Sigmoid colon (tissue), 7 donors: ENCODE results near the gene NPAS4. TPM values are rescaled to one million over a fixed set of nuclear protein-coding genes. Genes with fewer than 3 reads are reported as not detected.
A peak's percentile ranks its signal among the peaks of the same experiment; 100 is the strongest.
"Not testable (repeated sequence)": the region's sequence is repeated elsewhere in the genome, so short reads cannot be mapped to it uniquely, and the experiment has no call there.

Experiments
- DNase-seq: peaks from one replicate; pipeline ENCODE4 v3.0.0-alpha.2; 2019
- H3K27ac ChIP-seq, 4 donors: fragments of 200-600 bp; sonication (generic); one replicate each; pipeline ENCODE4 v1.5.1; 2016 to 2019; ENCODE audit warnings: mild to moderate bottlenecking in 1 of 4
- H3K27me3 ChIP-seq, 3 donors: fragments of 200-600 bp; sonication (generic); one replicate each; pipeline ENCODE4 v1.5.1; 2019; ENCODE audit warnings: mild to moderate bottlenecking in 1 of 3
- H3K36me3 ChIP-seq, 4 donors: fragments of 200-600 bp; sonication (generic); one replicate each; pipeline ENCODE4 v1.5.1; 2016 to 2019
- H3K4me1 ChIP-seq, 4 donors: fragments of 200-600 bp; sonication (generic); one replicate each; pipeline ENCODE4 v1.5.1; 2017 to 2019
- H3K4me3 ChIP-seq, 4 donors: fragments of 200-600 bp; sonication (generic); one replicate each; pipeline ENCODE4 v1.5.1; 2017 to 2019; ENCODE audit warnings: mild to moderate bottlenecking in 2 of 4, moderate library complexity in 1 of 4
- H3K9me3 ChIP-seq, 4 donors: fragments of 200-600 bp in 3 of 4; sonication (generic) in 3 of 4; one replicate each; pipeline versions ENCODE4 v1.5.1 to v1.6.1; 2013 to 2019
- EP300 ChIP-seq, 4 donors: sonication (generic); formaldehyde crosslinking; IDR thresholded peaks; one replicate each; pipeline ENCODE4 v1.6.1; 2017; ENCODE audit warnings: antibody characterized with exemption in 4 of 4
- POLR2A ChIP-seq, 2 donors: fragments of 450-650 bp; IDR thresholded peaks; one replicate each; pipeline ENCODE4 v1.6.1; 2016; ENCODE audit warnings: antibody characterized with exemption in 2 of 2, mild to moderate bottlenecking in 2 of 2, moderate library complexity in 2 of 2
- POLR2AphosphoS5 ChIP-seq, 4 donors: sonication (generic); formaldehyde crosslinking; IDR thresholded peaks; one replicate each; pipeline ENCODE4 v1.6.1; 2017; ENCODE audit warnings: antibody characterized with exemption in 4 of 4
- WGBS, 2 donors: extraction: QIAGEN DNeasy Blood & Tissue Kit; methylation state at CpG; one replicate each; pipeline ENCODE4 v1.1.7; 2013; 5-methylcytosine and 5-hydroxymethylcytosine counted together
- intact Hi-C: fragments of 100-400 bp; cut with DNase I; formaldehyde crosslinking; loops from one replicate; pipeline ENCODE4 v1.15.1; 2023
- polyA plus RNA-seq, 3 donors: library from polyadenylated mRNA; stranded (reverse); fragments of 200-250 nt; gene quantifications; one replicate each; pipeline ENCODE4 v1.2.3, GENCODE V29; 2013
- total RNA-seq, 4 donors: library from RNA; depleted of rRNA; stranded (reverse); fragments of >200 nt; gene quantifications; one replicate each; pipeline ENCODE4 v1.1.0, GENCODE V29; 2016
- TF ChIP-seq, protein P1 (sequence below), 4 experiments: fragments of 450-650 bp in 3 of 4; fragments of 200-600 bp in 1 of 4; IDR thresholded peaks; one replicate each; pipeline ENCODE4 v1.5.1; 2016 to 2019; ENCODE audit warnings: antibody characterized with exemption in 4 of 4, mild to moderate bottlenecking in 3 of 4, moderate library complexity in 2 of 4
- donor health status: healthy with polysubstance abuse.
- donor health status: Bipolar disorder and iron deficiency.
- donor health status: healthy.

NPAS4 gene
- total and polyA plus RNA-seq, 7 donors = 0.19 to 2.5 (median 0.71) TPM; not detected in 2

DNA sequence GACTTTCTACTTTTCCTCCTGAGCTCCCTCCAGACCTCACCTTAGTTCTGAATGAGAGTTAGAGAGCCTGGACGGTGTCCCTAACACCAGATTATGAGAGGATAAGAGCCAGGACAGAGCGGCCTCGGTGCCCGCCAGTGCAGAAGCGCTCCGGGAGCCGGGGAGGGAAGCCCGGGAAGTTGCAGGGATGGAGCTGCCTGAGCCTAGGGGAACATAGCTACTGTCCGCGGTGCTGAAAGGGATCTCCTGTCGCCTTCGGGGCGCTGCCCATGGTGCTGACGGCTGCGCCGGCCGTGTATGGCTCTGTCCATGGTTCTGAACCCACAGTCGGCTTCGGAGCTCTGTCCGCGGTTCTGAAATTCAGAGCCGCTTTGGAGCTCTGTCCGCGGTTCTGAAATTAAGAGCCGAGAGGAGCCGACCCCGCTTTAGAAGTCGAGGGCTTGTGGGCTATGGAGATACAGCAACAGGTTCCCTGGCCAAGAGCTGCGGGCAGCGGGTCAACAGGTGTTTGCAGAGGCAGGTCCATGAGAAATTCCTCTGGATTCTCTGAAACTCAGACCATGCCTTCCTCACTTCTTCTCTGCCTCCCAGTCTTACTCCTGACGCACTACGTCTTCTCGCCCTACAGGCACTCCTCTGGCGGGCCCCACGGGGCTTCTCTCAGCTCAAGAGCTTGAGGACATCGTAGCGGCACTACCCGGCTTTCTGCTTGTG lies 814 bp downstream of the NPAS4 start:
- intact Hi-C loops = no loop called here

DNA sequence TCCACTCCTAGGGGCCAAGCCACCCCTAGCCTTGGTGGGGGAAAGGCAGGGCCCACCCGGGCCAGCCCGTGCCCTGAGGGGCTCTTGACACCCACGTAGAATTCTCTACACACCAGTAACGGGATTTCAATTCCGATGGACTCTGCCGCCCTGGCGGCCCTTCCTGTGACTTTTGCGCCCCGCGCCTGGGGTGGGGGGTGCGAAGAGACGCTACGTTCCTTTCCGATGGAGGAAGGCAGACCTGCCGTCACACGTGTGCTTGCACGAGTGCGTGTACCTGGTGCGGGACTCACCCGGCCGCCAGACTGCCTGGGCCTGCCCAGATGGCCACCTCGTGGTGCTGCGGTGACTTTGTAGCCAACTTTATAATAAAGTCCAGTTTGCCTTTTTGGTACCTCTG lies 5.5 kb downstream of the NPAS4 start:
- 76 to 85% methylated on average over 23 of the region's 23 CpGs for WGBS, 2 donors

More for the DNA sequence above, 814 bp downstream of the NPAS4 start:
- Histone ChIP-seq H3K27ac (peak overlapping the region in 3 of 4 donors; percentile 17 to 96 (median 67)), H3K4me1 (peaks cover 0 to 46% (median 41%) of the 10 kb centered on the region in 4 donors), H3K4me3 (no peak overlapping the region), H3K9me3 (no peaks in the 10 kb centered on the region), H3K36me3 (peaks cover 12 to 47% (median 36%) of the 10 kb centered on the region in 4 donors), H3K27me3 (no peaks in the 10 kb centered on the region)
- TF ChIP-seq EP300 (IDR thresholded peaks at IDR 0.05) (peak in 1 of 4 donors; percentile 52), POLR2A (IDR thresholded peaks at IDR 0.05) (no peak), POLR2AphosphoS5 (IDR thresholded peaks at IDR 0.05) (peak; percentile 75 to 82 (median 78))
- WGBS, 2 donors = 13 to 17% methylated on average over 38 of the region's 38 CpGs
- peak; percentile 96 for DNase-seq

DNA sequence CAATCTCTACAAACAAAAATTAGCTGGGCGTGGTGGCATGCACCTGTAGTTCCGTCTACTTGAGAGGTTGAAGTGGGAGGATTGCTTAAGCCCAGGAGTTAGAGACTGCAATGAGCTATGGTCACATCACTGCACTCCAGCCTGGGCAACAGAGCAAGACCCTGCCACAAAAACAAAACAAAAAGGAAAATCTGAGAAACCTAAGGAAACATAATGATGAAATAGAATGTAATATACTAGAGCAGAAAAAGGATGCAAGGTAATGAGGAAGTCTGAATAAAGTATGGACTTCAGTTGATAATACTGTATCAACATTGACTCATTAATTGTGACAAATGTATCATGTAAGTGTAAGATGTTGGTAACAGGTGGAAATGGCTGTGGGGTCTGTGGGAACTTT lies 8.1 kb downstream of the NPAS4 start:
- no peak overlapping the region for H3K4me3 ChIP-seq
- H3K4me1 ChIP-seq = no peaks in the 10 kb centered on the region
- DNase-seq = no peak
- no peaks in the 10 kb centered on the region for H3K9me3 ChIP-seq
- peaks cover 12 to 49% (median 23%) of the 10 kb centered on the region in 4 donors for H3K36me3 ChIP-seq
- intact Hi-C loops = no loop called here
- H3K27me3 ChIP-seq = no peaks in the 10 kb centered on the region
- no peak for TF ChIP-seq POLR2A (IDR thresholded peaks at IDR 0.05)
- TF ChIP-seq, protein P1, sequence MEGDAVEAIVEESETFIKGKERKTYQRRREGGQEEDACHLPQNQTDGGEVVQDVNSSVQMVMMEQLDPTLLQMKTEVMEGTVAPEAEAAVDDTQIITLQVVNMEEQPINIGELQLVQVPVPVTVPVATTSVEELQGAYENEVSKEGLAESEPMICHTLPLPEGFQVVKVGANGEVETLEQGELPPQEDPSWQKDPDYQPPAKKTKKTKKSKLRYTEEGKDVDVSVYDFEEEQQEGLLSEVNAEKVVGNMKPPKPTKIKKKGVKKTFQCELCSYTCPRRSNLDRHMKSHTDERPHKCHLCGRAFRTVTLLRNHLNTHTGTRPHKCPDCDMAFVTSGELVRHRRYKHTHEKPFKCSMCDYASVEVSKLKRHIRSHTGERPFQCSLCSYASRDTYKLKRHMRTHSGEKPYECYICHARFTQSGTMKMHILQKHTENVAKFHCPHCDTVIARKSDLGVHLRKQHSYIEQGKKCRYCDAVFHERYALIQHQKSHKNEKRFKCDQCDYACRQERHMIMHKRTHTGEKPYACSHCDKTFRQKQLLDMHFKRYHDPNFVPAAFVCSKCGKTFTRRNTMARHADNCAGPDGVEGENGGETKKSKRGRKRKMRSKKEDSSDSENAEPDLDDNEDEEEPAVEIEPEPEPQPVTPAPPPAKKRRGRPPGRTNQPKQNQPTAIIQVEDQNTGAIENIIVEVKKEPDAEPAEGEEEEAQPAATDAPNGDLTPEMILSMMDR (IDR thresholded peaks at IDR 0.05) = no peak
- TF ChIP-seq EP300 (IDR thresholded peaks at IDR 0.05) = no peak
- no peak for TF ChIP-seq POLR2AphosphoS5 (IDR thresholded peaks at IDR 0.05)
- WGBS, 2 donors = 83 to 84% methylated on average over 2 of the region's 2 CpGs
- H3K27ac ChIP-seq = no peak overlapping the region

More for the DNA sequence above, 5.5 kb downstream of the NPAS4 start:
- H3K9me3 ChIP-seq = no peaks in the 10 kb centered on the region
- no peak overlapping the region for H3K27ac ChIP-seq
- H3K36me3 ChIP-seq = peaks cover 12 to 51% (median 37%) of the 10 kb centered on the region in 4 donors
- H3K4me1 ChIP-seq = peaks cover 0 to 2% (median 1%) of the 10 kb centered on the region in 4 donors
- TF ChIP-seq POLR2A (IDR thresholded peaks at IDR 0.05) (no peak), EP300 (IDR thresholded peaks at IDR 0.05) (no peak), POLR2AphosphoS5 (IDR thresholded peaks at IDR 0.05) (no peak)
- TF ChIP-seq, protein P1 (IDR thresholded peaks at IDR 0.05) = no peak
- H3K27me3 ChIP-seq = no peaks in the 10 kb centered on the region
- intact Hi-C loops = no loop called here
- DNase-seq = no peak
- no peak overlapping the region for H3K4me3 ChIP-seq

DNA sequence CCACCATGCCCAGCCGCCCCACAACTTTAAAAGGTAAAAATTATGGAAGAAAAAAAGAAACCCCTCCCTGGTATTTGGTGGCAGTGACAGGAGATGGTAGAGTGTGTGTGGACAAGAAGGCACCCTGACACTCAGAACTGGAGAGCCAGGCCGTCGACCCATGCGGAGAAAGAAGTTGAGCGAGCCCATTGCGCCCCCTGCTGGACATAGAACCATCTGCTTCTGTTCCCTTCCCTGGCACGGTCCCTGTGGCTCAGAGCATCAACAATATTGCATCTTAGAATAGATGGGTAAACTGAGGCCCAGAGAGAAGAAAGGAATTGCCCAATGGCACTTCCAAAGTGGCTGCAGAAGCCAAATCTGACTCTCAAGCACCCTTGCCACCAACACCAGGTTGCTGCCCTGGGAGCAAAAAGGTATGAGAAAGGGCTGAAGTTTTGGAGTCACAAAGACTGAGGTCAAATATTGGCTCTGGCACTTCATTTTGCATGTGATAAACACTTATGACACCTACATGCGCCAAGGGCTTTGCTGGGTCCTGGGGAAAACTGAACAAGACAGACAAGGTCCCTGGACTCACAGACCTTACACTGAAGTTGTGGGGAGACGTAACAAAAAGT lies 9.3 kb downstream of the NPAS4 start:
- peaks cover 8 to 42% (median 15%) of the 10 kb centered on the region in 4 donors for H3K36me3 ChIP-seq

DNA sequence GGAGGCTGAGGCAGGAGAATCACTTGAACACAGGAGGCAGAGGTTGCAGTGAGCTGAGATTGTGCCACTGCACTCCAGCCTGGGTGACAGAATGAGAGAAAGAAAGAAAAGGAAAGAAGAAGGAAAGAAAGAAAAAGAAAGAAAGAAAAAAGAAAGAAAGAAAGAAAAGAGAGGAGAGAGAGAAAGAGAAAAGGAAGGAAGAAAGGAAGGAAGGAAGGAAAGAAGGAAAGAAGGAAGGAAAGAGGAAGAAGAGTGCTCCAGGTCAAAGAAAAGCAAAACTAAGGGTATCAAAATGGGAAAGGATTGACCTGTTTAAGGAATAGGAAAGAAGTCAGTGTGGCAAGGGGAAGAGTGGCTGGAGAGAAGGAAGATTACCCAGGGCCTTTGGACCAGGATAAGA lies 10.5 kb downstream of the NPAS4 start:
- intact Hi-C loops, DNase-seq, H3K4me1 ChIP-seq, H3K4me3 ChIP-seq, H3K27me3 ChIP-seq, H3K27ac ChIP-seq, H3K9me3 ChIP-seq: not testable (repeated sequence)
- H3K36me3 ChIP-seq = peaks cover 0 to 42% (median 17%) of the 10 kb centered on the region in 4 donors

More for the DNA sequence above, 9.3 kb downstream of the NPAS4 start:
- TF ChIP-seq POLR2A (IDR thresholded peaks at IDR 0.05) (no peak), EP300 (IDR thresholded peaks at IDR 0.05) (no peak), POLR2AphosphoS5 (IDR thresholded peaks at IDR 0.05) (no peak)
- TF ChIP-seq, protein P1 (IDR thresholded peaks at IDR 0.05) = peak; percentile 76 to 81 (median 80)
- WGBS, 2 donors = 36 to 41% methylated on average over 9 of the region's 9 CpGs
- Histone ChIP-seq H3K27ac (no peak overlapping the region), H3K4me3 (no peak overlapping the region), H3K9me3 (no peaks in the 10 kb centered on the region), H3K4me1 (no peaks in the 10 kb centered on the region), H3K27me3 (no peaks in the 10 kb centered on the region)
- intact Hi-C loops = loop anchor here (1.0 kb wide), 1 partner anchor 22 kb away; no protein-coding TSS in a partner anchor
- DNase-seq = peak; percentile 90

DNA sequence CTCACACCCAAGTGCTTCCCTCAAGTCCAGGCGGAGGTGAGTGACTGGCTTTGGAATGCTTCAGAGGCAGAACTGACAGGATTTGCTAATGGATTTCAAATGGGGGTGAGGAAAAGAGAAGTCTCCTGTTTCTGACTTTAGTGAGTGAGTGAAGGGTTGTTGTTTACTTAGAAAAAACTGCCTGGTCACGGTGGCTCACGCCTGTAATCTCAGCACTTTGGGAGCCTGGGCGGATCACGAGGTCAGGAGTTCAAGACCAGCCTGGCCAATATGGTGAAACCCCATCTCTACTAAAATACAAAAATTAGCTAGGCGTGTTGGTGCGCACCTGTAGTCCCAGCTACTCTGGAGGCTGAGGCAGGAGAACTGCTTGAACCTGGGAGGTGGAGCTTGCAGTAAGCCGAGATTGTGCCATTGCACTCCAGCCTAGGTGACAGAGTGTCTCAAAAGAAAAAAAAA lies 11.1 kb downstream of the NPAS4 start:
- peaks cover 0 to 42% (median 16%) of the 10 kb centered on the region in 4 donors for H3K36me3 ChIP-seq
- H3K27ac ChIP-seq, H3K27me3 ChIP-seq, intact Hi-C loops, H3K9me3 ChIP-seq, DNase-seq, H3K4me3 ChIP-seq, H3K4me1 ChIP-seq: not testable (repeated sequence)
- 82 to 87% methylated on average over 8 of the region's 8 CpGs for WGBS, 2 donors
